HuH-7 (cell line): ENCODE results near the gene FRMPD3.
"Not testable (repeated sequence)": the region's sequence is repeated elsewhere in the genome, so short reads cannot be mapped to it uniquely, and the experiment has no call there.

ENCODE experiments used
- DNase-seq: peaks from one replicate; pipeline ENCODE4 v3.0.0; 2011; ENCODE audit warnings: low spot score

FRMPD3 gene

GRCh38 chrX:107448998-107449835 lies at the start of gene FRMPD3:
Gene FRMPD3 (plus strand): TSS chrX:107449652. CDS start chrX:107526589, 76,937 bp downstream.
- DNase-seq, result peak; percentile 42

GRCh38 chrX:107420571-107420970 lies 28.9 kb upstream of the FRMPD3 start:
- no peak for DNase-seq

GRCh38 chrX:107421337-107421861 lies 28.1 kb upstream of the FRMPD3 start:
- DNase-seq, result no peak

DNA sequence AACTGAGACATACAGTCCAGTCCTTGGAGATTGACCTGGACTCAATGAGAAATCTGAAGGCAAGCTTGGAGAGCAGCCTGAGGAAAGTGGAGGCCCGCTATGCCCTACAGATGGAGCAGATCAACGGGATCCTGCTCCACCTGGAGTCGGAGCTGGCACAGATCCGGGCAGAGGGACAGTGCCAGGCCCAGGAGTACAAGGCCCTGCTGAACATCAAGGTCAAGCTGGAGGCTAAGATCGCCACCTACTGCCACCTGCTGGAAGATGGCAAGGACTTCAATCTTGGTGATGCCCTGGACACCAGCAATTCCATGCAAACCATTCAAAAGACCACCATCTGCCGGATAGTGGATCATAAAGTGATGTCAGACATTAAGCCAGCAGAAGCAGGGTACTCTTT lies 20.4 kb upstream of the FRMPD3 start:
- DNase-seq, result no peak

- no peak for DNase-seq
Observed at GRCh38 chrX:107440187-107440586, 9.3 kb upstream of the FRMPD3 start.

- DNase-seq, result no peak
Observed at GRCh38 chrX:107440692-107441091, 8.8 kb upstream of the FRMPD3 start.

DNA sequence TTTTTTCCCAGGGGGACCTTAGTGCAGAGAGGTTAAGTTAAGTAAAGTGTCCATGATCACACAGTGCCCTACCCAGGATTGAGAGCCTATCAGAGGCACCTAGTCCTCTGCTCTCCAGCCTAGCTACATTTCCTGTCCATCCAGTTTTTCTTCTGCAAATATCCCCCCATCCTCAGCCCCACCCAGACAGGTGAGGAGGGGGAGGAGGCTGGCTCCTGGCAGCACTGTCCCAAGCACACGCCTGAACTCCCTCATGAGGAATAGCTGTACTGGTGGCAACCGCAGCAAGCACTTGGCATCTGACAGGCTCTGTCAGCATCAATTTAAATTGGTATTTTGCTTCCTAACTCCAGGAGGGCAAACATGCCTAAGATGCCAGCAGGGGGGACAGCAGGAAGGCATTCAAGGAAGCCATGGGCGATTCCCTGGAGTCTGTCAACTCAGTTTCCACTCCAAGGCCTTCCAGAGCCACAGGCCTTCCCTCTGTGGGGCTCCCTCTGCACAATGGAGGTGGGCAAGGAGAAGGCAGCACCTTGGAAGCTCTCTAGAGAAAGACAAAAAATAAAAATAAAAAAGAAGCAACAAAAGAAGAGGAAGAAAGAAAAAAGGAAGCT lies 6.4 kb upstream of the FRMPD3 start:
- no peak for DNase-seq

GRCh38 chrX:107445146-107445545 lies 4.3 kb upstream of the FRMPD3 start:
- DNase-seq, result no peak

- no peak for DNase-seq
Observed at GRCh38 chrX:107445631-107446030, 3.8 kb upstream of the FRMPD3 start.

GRCh38 chrX:107447642-107448041 lies 1.8 kb upstream of the FRMPD3 start:
- no peak for DNase-seq

DNA sequence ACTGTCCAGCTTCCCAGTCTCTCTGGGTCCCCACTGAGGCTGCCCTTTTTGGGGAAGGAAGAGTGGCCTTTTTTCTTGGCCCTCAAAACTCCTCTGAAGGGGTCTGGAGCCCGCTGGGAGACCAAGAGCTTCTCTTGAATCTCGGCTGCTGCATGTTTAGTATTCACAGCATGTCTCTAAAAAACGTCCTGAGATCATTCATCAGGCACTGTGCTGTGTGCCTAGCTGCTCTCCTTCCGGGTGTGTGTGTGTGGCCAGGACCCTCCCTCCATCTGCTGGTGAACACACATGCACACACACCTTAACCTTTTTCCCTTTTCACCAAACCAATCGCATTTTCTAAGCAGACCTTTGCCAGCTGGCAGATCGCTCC lies 841 bp upstream of the FRMPD3 start:
- DNase-seq, result peak; percentile 17

GRCh38 chrX:107450823-107451509 lies 1.5 kb downstream of the FRMPD3 start:
- DNase-seq, result peak; percentile 52

GRCh38 chrX:107451731-107452130 lies 2.3 kb downstream of the FRMPD3 start:
- no peak for DNase-seq

GRCh38 chrX:107452581-107452980 lies 3.1 kb downstream of the FRMPD3 start:
- DNase-seq, result no peak

DNA sequence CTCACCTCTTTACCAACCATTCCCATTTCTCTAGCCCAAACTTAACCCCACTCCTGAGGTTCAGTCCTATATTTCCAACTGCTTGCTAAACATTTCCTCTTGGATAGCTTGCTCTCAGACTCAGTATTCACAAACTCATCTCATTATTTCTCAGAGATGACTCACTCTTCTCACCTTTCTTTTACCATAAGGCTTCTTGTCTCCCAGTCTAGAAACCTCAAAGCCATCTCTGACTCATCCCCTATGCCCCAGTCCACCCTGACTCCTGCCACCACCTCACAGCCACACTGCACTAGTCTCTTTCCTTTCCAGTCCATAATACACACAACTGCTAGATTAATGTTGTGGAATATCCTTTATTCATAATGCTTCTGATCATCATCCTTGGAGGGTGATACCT lies 4.8 kb downstream of the FRMPD3 start:
- no peak for DNase-seq

DNA sequence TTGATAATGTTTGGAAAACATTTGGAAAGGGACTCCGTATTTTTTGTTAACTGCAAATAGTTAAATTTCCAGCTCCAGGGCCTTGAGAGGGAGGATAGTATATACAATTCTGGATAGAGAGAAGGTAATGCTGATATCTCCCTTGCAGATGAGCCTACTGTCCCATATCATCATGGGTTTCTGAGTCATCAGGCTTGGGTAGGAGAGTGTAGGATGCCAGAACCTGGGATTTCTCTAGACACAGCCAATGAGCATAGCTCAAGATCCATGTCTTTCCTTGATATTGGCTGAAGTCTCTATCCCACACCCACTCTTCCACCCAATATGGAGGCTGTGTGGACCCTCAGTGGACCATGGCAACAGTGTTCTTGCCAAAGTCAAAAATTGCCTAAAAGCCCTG lies 7.8 kb downstream of the FRMPD3 start:
- DNase-seq, result no peak

- no peak for DNase-seq
Observed at GRCh38 chrX:107465932-107466620, 16.6 kb downstream of the FRMPD3 start.

- DNase-seq, result no peak
Observed at GRCh38 chrX:107467271-107467670, 17.8 kb downstream of the FRMPD3 start.

GRCh38 chrX:107470198-107470597 lies 20.7 kb downstream of the FRMPD3 start:
- DNase-seq, result no peak

DNA sequence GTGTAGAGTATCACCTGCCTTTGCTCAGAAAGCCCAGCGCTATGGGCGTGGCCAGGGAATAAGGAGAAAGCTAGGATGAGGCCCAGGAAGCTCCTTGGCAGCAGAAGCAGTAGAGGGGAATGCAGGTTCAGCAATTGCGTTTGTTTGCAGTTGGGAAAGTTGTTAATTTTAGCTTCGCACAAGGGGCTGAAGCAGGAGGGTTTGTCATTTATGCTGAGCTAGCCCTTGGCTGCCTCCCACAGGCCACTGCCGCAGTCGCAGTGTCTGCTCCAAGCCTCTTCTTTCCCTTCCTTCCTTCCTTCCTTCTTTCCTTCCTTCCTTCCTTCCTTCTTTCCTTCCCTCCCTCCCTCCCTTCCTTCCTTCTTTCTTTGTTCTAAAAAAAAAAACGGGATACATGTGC lies 21.5 kb downstream of the FRMPD3 start:
- no peak for DNase-seq

GRCh38 chrX:107471420-107471819 lies 22.0 kb downstream of the FRMPD3 start:
- DNase-seq, result not testable (repeated sequence)

DNA sequence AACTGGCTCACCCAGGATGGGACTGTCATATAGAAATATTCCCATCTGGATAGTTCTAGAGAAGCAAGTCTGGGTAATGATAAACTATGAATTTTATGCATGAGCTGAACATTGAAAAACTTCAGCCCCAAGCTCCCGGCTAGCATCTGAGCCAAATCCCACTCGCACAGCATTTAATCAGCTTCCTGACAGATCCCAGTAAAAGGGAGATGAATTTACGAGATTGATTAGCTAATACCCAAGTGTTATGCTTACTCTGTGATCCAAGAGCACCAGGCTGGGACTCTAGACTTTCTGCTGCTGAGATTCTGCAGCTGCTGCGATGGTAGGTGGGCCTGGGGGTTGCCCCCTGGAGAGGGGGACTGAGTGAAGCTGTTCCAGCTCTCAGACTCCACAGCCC lies 28.0 kb downstream of the FRMPD3 start:
- no peak for DNase-seq
